ENCODE measurements around the gene RNF115.
"Not testable (repeated sequence)": the region's sequence is repeated elsewhere in the genome, so short reads cannot be mapped to it uniquely, and the experiment has no call there.

RNF115 gene

GRCh38 chr1:145726193-145726592, 97.7 kb downstream of the RNF115 start:
- not testable (repeated sequence) for DNase-seq

GRCh38 chr1:145720878-145721671, 102.8 kb downstream of the RNF115 start:
- DNase-seq: peak; percentile 78

- DNase-seq: no peak
Observed at GRCh38 chr1:145720556-145720877, 103.4 kb downstream of the RNF115 start.

GRCh38 chr1:145719230-145720079, 104.4 kb downstream of the RNF115 start, which contains the start of gene CD160:
Gene CD160, plus strand, starts transcription at chr1:145719499. Its CDS starts 8,829 bp downstream, at chr1:145728328.
- DNase-seq: peak; percentile 50

- DNase-seq: not testable (repeated sequence)
Observed at GRCh38 chr1:145718465-145718864, 105.4 kb downstream of the RNF115 start.

- no peak for DNase-seq
Observed at GRCh38 chr1:145717833-145718232, 106.1 kb downstream of the RNF115 start.

GRCh38 chr1:145716641-145717345, 107.1 kb downstream of the RNF115 start:
- no peak for DNase-seq

- DNase-seq: no peak
Observed at GRCh38 chr1:145714524-145715111, 109.3 kb downstream of the RNF115 start.

GRCh38 chr1:145711213-145711651, 112.7 kb downstream of the RNF115 start:
- DNase-seq: no peak

GRCh38 chr1:145710291-145711027, 113.4 kb downstream of the RNF115 start:
- DNase-seq: no peak

- DNase-seq: no peak
Observed at GRCh38 chr1:145708063-145708462, 115.8 kb downstream of the RNF115 start.

- DNase-seq: no peak
Observed at GRCh38 chr1:145707183-145707867, 116.6 kb downstream of the RNF115 start, which contains the start of gene PDZK1. Gene PDZK1, minus strand, starts transcription at chr1:145707368. Its CDS starts 19,347 bp downstream, at chr1:145688021.

- DNase-seq: no peak
Observed at GRCh38 chr1:145706086-145706664, 117.7 kb downstream of the RNF115 start.

- DNase-seq: no peak
Observed at GRCh38 chr1:145705622-145706021, 118.3 kb downstream of the RNF115 start.

- DNase-seq: no peak
Observed at GRCh38 chr1:145702826-145703225, 121.1 kb downstream of the RNF115 start.

- no peak for DNase-seq
Observed at GRCh38 chr1:145702052-145702451, 121.8 kb downstream of the RNF115 start.

GRCh38 chr1:145701306-145701862, 122.5 kb downstream of the RNF115 start:
- no peak for DNase-seq

GRCh38 chr1:145696630-145696960, 127.3 kb downstream of the RNF115 start:
- no peak for DNase-seq

GRCh38 chr1:145695821-145696629, 127.9 kb downstream of the RNF115 start:
- DNase-seq: no peak

Measured in activated CD4-positive, alpha-beta T cell treated with anti-CD3 and anti-CD28 coated beads, Interleukin-2, Interleukin-6, amounts not matched to agents 100 ng/mL and 50 ng/mL, durations not matched to agents 16 hours and 8 hours (primary cell).